Measurements from ENCODE around the gene HSPB1. TPM values are rescaled to one million over a fixed set of nuclear protein-coding genes. Genes with fewer than 3 reads are reported as not detected.

The HSPB1 gene
- total RNA-seq, 1 experiment from 2014 or later = 202 TPM

- H3K4me1 Mint-ChIP-seq = peaks cover 14% of the 10 kb centered on the region
- CTCF ChIA-PET = interaction anchor here (4.3 kb wide), 1 partner anchor 13 kb away, joined by 36 read pairs; no protein-coding TSS in a partner anchor
- TF ChIP-seq SMAD3 (CRISPR knock-in tag; IDR thresholded peaks at IDR 0.05; ENCODE audit: borderline replicate concordance) (no peak), GTF2I (CRISPR knock-in tag; conservative IDR thresholded peaks at IDR 0.05) (no peak), SOX15 (CRISPR knock-in tag; IDR thresholded peaks at IDR 0.05) (no peak), TEAD1 (CRISPR knock-in tag; IDR thresholded peaks at IDR 0.05) (no peak), ZBTB21 (CRISPR knock-in tag; IDR thresholded peaks at IDR 0.05; ENCODE audit: borderline replicate concordance) (no peak), ZMAT4 (CRISPR knock-in tag; IDR thresholded peaks at IDR 0.05) (no peak), ERG (CRISPR knock-in tag; IDR thresholded peaks at IDR 0.05) (no peak), ZNF396 (CRISPR knock-in tag; IDR thresholded peaks at IDR 0.05; ENCODE audit: borderline replicate concordance) (no peak), SP1 (CRISPR knock-in tag; conservative IDR thresholded peaks at IDR 0.05) (no peak), FOXJ3 (CRISPR knock-in tag; IDR thresholded peaks at IDR 0.05; ENCODE audit: borderline replicate concordance) (no peak), ETV6 (CRISPR knock-in tag; IDR thresholded peaks at IDR 0.05) (no peak), GRHL2 (CRISPR knock-in tag; IDR thresholded peaks at IDR 0.05; ENCODE audit: insufficient replicate concordance, severe bottlenecking) (no peak), NFYB (CRISPR knock-in tag; conservative IDR thresholded peaks at IDR 0.05; ENCODE audit: low read depth) (no peak)
- TF ChIP-seq, protein P1, sequence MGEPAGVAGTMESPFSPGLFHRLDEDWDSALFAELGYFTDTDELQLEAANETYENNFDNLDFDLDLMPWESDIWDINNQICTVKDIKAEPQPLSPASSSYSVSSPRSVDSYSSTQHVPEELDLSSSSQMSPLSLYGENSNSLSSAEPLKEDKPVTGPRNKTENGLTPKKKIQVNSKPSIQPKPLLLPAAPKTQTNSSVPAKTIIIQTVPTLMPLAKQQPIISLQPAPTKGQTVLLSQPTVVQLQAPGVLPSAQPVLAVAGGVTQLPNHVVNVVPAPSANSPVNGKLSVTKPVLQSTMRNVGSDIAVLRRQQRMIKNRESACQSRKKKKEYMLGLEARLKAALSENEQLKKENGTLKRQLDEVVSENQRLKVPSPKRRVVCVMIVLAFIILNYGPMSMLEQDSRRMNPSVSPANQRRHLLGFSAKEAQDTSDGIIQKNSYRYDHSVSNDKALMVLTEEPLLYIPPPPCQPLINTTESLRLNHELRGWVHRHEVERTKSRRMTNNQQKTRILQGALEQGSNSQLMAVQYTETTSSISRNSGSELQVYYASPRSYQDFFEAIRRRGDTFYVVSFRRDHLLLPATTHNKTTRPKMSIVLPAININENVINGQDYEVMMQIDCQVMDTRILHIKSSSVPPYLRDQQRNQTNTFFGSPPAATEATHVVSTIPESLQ (CRISPR knock-in tag; IDR thresholded peaks at IDR 0.05) = no peak
- TF ChIP-seq, protein P2, sequence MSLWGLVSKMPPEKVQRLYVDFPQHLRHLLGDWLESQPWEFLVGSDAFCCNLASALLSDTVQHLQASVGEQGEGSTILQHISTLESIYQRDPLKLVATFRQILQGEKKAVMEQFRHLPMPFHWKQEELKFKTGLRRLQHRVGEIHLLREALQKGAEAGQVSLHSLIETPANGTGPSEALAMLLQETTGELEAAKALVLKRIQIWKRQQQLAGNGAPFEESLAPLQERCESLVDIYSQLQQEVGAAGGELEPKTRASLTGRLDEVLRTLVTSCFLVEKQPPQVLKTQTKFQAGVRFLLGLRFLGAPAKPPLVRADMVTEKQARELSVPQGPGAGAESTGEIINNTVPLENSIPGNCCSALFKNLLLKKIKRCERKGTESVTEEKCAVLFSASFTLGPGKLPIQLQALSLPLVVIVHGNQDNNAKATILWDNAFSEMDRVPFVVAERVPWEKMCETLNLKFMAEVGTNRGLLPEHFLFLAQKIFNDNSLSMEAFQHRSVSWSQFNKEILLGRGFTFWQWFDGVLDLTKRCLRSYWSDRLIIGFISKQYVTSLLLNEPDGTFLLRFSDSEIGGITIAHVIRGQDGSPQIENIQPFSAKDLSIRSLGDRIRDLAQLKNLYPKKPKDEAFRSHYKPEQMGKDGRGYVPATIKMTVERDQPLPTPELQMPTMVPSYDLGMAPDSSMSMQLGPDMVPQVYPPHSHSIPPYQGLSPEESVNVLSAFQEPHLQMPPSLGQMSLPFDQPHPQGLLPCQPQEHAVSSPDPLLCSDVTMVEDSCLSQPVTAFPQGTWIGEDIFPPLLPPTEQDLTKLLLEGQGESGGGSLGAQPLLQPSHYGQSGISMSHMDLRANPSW (CRISPR knock-in tag; conservative IDR thresholded peaks at IDR 0.05; ENCODE audit: low read depth) = no peak
- TF ChIP-seq, protein P3, sequence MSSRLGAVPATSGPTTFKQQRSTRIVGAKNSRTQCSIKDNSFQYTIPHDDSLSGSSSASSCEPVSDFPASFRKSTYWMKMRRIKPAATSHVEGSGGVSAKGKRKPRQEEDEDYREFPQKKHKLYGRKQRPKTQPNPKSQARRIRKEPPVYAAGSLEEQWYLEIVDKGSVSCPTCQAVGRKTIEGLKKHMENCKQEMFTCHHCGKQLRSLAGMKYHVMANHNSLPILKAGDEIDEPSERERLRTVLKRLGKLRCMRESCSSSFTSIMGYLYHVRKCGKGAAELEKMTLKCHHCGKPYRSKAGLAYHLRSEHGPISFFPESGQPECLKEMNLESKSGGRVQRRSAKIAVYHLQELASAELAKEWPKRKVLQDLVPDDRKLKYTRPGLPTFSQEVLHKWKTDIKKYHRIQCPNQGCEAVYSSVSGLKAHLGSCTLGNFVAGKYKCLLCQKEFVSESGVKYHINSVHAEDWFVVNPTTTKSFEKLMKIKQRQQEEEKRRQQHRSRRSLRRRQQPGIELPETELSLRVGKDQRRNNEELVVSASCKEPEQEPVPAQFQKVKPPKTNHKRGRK (CRISPR knock-in tag; IDR thresholded peaks at IDR 0.05; ENCODE audit: borderline replicate concordance) = no peak
- TF ChIP-seq, protein P4, sequence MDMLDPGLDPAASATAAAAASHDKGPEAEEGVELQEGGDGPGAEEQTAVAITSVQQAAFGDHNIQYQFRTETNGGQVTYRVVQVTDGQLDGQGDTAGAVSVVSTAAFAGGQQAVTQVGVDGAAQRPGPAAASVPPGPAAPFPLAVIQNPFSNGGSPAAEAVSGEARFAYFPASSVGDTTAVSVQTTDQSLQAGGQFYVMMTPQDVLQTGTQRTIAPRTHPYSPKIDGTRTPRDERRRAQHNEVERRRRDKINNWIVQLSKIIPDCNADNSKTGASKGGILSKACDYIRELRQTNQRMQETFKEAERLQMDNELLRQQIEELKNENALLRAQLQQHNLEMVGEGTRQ (CRISPR knock-in tag; IDR thresholded peaks at IDR 0.05) = no peak
- TF ChIP-seq, protein P5, sequence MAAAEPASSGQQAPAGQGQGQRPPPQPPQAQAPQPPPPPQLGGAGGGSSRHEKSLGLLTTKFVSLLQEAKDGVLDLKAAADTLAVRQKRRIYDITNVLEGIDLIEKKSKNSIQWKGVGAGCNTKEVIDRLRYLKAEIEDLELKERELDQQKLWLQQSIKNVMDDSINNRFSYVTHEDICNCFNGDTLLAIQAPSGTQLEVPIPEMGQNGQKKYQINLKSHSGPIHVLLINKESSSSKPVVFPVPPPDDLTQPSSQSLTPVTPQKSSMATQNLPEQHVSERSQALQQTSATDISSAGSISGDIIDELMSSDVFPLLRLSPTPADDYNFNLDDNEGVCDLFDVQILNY (CRISPR knock-in tag; IDR thresholded peaks at IDR 0.05) = no peak
- H3K9me3 Mint-ChIP-seq = peaks cover 3% of the 10 kb centered on the region; the same call in 1 of the 2 replicates
- no peak for DNase-seq (ENCODE audit: low spot score)
- H3K27ac Mint-ChIP-seq = no peak overlapping the region
- no peak overlapping the region for H3K4me3 Mint-ChIP-seq
- POLR2A ChIA-PET = no interaction called here
- no peak for ATAC-seq
- H3K27me3 Mint-ChIP-seq (ENCODE audit: low read depth) = peaks cover 24% of the 10 kb centered on the region
- peaks cover 8% of the 10 kb centered on the region for H3K36me3 Mint-ChIP-seq
Measured at GRCh38 chr7:76300166-76300731, 2.2 kb upstream of the HSPB1 start.

All from WTC11 (cell line).